ENCODE results near the gene CCAR1.
"Not testable (repeated sequence)": the region's sequence is repeated elsewhere in the genome, so short reads cannot be mapped to it uniquely, and the experiment has no call there.

Gene CCAR1

GRCh38 chr10:68837626-68838322 lies 116.7 kb downstream of the CCAR1 start:
- H3K4me1 ChIP-seq, result no peaks in the 10 kb centered on the region
- TF ChIP-seq CTCF (IDR thresholded peaks at IDR 0.05), result no peak
- H3K27me3 ChIP-seq (ENCODE audit: control insufficient read depth, insufficient read depth, low read length), result no peaks in the 10 kb centered on the region
- no peak overlapping the region for H3K4me3 ChIP-seq (ENCODE audit: low read depth, low read length)
- no peaks in the 10 kb centered on the region for H3K79me2 ChIP-seq
- no peak overlapping the region for H3K9ac ChIP-seq
- no peaks in the 10 kb centered on the region for H3K9me3 ChIP-seq (ENCODE audit: control insufficient read depth, low read length)
- no peak overlapping the region for H3K27ac ChIP-seq
- H3K4me2 ChIP-seq (ENCODE audit: low read length), result no peak overlapping the region
- no peaks in the 10 kb centered on the region for H3K36me3 ChIP-seq (ENCODE audit: control insufficient read depth, insufficient read depth, low read length)
- no peak overlapping the region for H2AFZ ChIP-seq

- H3K9me3 ChIP-seq (ENCODE audit: control insufficient read depth, low read length); H2AFZ ChIP-seq; H3K4me2 ChIP-seq (ENCODE audit: low read length); H3K4me1 ChIP-seq; H3K9ac ChIP-seq; H3K27ac ChIP-seq; H3K4me3 ChIP-seq (ENCODE audit: low read depth, low read length); H3K36me3 ChIP-seq (ENCODE audit: control insufficient read depth, insufficient read depth, low read length); H3K27me3 ChIP-seq (ENCODE audit: control insufficient read depth, insufficient read depth, low read length); H3K79me2 ChIP-seq: not testable (repeated sequence)
Observed at GRCh38 chr10:68840650-68841049, 119.6 kb downstream of the CCAR1 start.
